BLaER1 (cell line): ENCODE data around the gene ERMARD.
A peak's percentile ranks its signal among the peaks of the same experiment; 100 is the strongest.
"Not testable (repeated sequence)": the region's sequence is repeated elsewhere in the genome, so short reads cannot be mapped to it uniquely, and the experiment has no call there.

Experiments used
- H3K27ac ChIP-seq: shearing (Covaris generic); formaldehyde crosslinking; 2 replicates; pipeline ENCODE4 v1.8.1; 2022
- H3K27me3 ChIP-seq: shearing (Covaris generic); formaldehyde crosslinking; 2 replicates; pipeline ENCODE4 v1.8.1; 2022
- H3K36me3 ChIP-seq: shearing (Covaris generic); formaldehyde crosslinking; 2 replicates; pipeline ENCODE4 v1.8.1; 2022
- H3K4me1 ChIP-seq: shearing (Covaris generic); formaldehyde crosslinking; 2 replicates; pipeline ENCODE4 v1.8.1; 2022
- H3K4me2 ChIP-seq: shearing (Covaris generic); formaldehyde crosslinking; 2 replicates; pipeline ENCODE4 v1.8.1; 2022
- H3K4me3 ChIP-seq: shearing (Covaris generic); formaldehyde crosslinking; 2 replicates; pipeline ENCODE4 v1.8.1; 2022
- H3K9ac ChIP-seq: shearing (Covaris generic); formaldehyde crosslinking; 2 replicates; pipeline ENCODE4 v1.8.1; 2022
- H3K9me3 ChIP-seq: shearing (Covaris generic); formaldehyde crosslinking; 2 replicates; pipeline ENCODE4 v1.8.1; 2022
- H4K20me1 ChIP-seq: shearing (Covaris generic); formaldehyde crosslinking; 2 replicates; pipeline ENCODE4 v1.8.1; 2022
- Cebpa-rat ChIP-seq: shearing (Covaris generic); IDR thresholded peaks from 2 replicates; pipeline ENCODE4 v1.8.1; 2022

ERMARD gene

DNA sequence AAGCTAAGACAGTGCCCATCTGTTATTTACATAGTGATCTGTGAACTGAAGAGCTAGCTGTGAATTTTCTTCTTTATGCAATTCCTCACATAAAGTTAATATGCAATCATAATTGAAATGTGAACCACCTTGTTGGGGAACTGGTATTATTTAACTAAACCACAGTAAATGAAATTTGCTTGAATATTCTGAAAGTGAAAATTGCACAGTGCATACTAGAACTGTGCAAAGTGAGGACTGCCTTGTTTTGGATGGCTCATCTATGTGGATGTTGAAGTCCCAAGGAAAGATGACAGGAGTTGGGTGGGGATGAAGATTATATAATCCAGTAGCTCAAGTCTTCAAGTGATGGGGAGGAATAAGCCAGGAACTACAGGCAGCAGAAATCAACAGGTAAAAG is 21.5 kb upstream of the ERMARD start:
- no peak overlapping the region for H3K9ac ChIP-seq
- no peaks in the 10 kb centered on the region for H3K27me3 ChIP-seq
- no peak overlapping the region for H3K4me2 ChIP-seq
- H3K27ac ChIP-seq: no peak overlapping the region
- H3K4me3 ChIP-seq: no peak overlapping the region
- H3K36me3 ChIP-seq: no peaks in the 10 kb centered on the region
- no peaks in the 10 kb centered on the region for H3K9me3 ChIP-seq
- peaks cover 17% of the 10 kb centered on the region for H3K4me1 ChIP-seq
- no peaks in the 10 kb centered on the region for H4K20me1 ChIP-seq
- no peak for TF ChIP-seq Cebpa-rat

DNA sequence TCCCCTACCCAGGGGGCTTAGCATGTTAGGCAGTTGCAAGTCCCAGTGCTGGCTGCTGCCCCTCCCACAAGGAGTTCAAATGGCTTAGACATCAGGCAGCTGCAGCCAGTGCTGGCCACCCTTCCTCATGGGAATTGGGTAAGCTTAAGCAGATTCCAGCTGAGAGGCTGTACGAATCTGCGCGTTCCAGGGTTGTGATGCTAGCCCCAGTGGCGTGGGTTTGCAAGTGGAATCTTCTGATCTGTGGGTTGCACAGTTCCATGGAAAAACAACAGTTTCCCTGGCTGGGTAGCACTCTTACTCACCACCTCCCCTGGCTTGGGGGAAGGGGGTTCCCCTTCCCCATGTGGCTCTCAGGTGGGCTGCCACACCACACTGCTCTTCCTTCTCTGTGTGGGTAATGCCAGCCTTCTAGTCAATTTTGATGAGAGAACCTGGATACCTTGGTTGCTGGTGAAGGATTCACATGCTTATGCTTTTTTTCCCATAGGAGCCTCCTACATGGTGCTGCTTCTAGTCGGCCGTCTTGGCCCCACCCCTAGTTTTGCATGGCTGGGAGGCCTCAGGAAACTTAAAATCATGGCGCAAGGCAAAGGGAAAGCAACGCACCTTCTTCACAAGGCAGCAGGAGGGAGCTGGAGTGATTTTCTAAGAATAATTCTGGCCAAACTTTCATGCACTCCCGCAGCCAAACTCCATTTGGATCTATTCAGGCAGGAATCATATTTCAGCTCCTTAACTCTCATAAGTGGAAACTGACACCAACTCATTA is 13.0 kb upstream of the ERMARD start:
- Histone ChIP-seq H3K36me3 (no peaks in the 10 kb centered on the region), H3K4me2 (no peak overlapping the region; the same call in 1 of the 2 replicates), H3K9me3 (no peaks in the 10 kb centered on the region), H3K4me3 (no peak overlapping the region), H3K9ac (no peak overlapping the region), H4K20me1 (no peaks in the 10 kb centered on the region), H3K27ac (no peak overlapping the region), H3K4me1 (peaks cover 12% of the 10 kb centered on the region), H3K27me3 (no peaks in the 10 kb centered on the region)
- no peak for TF ChIP-seq Cebpa-rat

DNA sequence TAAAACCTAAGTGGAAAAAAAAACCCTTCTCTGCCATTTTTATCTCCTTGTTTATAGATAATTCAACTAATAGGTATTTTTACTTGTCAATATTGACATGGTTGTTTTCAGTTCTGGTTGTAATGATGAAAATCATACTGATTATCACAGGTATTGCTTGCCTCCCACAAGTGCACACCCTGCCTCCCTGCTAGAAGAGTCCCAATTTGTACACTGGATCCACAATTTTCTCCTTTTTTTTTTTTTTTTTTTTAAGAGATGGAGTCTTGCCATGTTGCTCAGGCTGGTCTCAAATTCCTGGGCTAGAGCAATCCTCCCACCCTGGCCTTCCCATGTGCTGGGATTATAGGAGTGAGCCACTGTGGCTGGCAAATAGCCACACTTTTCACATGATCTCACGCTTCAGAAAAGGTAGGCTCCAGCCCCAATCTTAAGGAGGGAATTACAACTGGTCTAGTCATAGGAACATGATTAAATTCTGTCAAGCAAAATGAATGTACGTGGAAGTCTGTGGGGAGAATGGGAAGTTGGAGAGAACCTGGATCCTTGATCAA is 12.4 kb upstream of the ERMARD start:
- no peaks in the 10 kb centered on the region for H3K27me3 ChIP-seq

DNA sequence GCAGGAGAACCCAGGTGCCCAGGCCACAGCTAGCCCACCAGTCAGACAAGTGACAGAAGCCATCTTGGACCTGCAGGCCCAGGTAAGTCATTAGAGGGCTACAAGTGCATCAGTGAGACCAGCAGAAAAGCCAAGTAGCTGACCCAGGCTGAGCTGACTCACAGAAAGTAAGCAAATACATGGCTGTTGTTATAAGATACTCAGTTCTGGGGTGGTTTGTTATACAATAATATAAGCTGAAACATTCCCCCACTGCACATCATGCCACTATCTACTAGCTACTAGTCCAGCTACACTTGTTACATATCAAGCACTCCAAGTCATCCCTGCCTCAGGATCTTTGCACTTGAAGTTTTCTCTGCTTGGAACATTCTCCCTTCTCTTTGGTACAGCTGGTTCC is 10.1 kb upstream of the ERMARD start:
- Histone ChIP-seq H3K4me3 (no peak overlapping the region), H3K36me3 (no peaks in the 10 kb centered on the region), H3K27me3 (no peaks in the 10 kb centered on the region), H4K20me1 (no peaks in the 10 kb centered on the region), H3K4me1 (peaks cover 8% of the 10 kb centered on the region), H3K4me2 (no peak overlapping the region), H3K9ac (no peak overlapping the region), H3K27ac (no peak overlapping the region), H3K9me3 (peaks cover 5% of the 10 kb centered on the region; the same call in 1 of the 2 replicates)
- no peak for TF ChIP-seq Cebpa-rat

More for the DNA sequence above, 12.4 kb upstream of the ERMARD start:
- no peak for TF ChIP-seq Cebpa-rat
- Histone ChIP-seq H3K4me2 (no peak overlapping the region), H3K9ac (no peak overlapping the region), H3K4me1 (peaks cover 9% of the 10 kb centered on the region), H3K4me3 (no peak overlapping the region), H4K20me1 (no peaks in the 10 kb centered on the region), H3K36me3 (no peaks in the 10 kb centered on the region), H3K27ac (no peak overlapping the region), H3K9me3 (no peaks in the 10 kb centered on the region)

DNA sequence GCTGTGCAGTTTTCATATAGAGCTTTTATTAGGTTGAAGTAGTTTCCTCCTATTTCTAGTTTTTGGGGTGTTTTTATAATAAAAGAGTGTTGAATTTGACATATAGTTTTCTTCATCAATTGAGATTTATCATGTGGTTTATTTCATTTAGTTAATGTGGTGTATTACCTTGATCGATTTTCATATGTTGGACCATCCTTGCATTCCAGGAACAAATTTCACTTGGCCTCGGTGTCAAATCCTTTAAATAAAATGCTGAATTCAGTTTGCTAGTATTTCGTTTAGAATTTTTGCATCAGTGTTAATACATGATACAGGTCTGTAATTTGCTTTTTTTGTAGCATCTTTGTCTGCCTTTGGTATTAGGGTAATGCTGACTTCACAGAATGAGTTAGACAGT is 6.0 kb upstream of the ERMARD start:
- Histone ChIP-seq H3K9me3 (peaks cover 9% of the 10 kb centered on the region; the same call in 1 of the 2 replicates), H3K36me3 (0 out of 2 replicates have a peak, but pooled peaks cover 3% of the 10 kb centered on the region), H3K4me3 (no peak overlapping the region), H3K27ac (no peak overlapping the region), H3K4me2 (no peak overlapping the region), H3K9ac (no peak overlapping the region), H3K4me1 (peaks cover 10% of the 10 kb centered on the region), H4K20me1 (no peaks in the 10 kb centered on the region), H3K27me3 (no peaks in the 10 kb centered on the region)
- no peak for TF ChIP-seq Cebpa-rat

DNA sequence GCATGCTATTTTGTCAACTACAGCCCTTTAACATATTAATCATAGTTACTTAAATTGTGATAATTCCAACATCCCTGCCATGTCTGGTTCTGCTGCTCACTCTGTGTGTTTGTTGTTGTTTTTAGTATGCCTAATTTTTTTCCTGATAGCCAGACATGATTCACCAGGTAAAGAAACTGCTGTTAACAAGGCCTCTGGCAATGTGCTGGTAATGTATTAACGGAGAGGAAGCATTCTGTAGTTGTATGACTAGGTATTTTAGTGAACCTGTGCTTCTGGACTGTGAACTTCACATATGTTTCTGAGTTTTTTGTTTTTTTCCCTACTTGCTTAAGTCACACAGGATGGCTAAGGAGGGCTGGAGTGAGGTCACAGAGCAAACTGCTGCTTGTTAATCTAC is 4.9 kb upstream of the ERMARD start:
- no peak for TF ChIP-seq Cebpa-rat
- Histone ChIP-seq H3K27me3 (no peaks in the 10 kb centered on the region), H3K9me3 (peaks cover 9% of the 10 kb centered on the region; the same call in 1 of the 2 replicates), H3K27ac (no peak overlapping the region), H4K20me1 (no peaks in the 10 kb centered on the region), H3K4me2 (no peak overlapping the region), H3K4me3 (no peak overlapping the region), H3K4me1 (peaks cover 14% of the 10 kb centered on the region), H3K36me3 (0 out of 2 replicates have a peak, but pooled peaks cover 3% of the 10 kb centered on the region), H3K9ac (no peak overlapping the region)

DNA sequence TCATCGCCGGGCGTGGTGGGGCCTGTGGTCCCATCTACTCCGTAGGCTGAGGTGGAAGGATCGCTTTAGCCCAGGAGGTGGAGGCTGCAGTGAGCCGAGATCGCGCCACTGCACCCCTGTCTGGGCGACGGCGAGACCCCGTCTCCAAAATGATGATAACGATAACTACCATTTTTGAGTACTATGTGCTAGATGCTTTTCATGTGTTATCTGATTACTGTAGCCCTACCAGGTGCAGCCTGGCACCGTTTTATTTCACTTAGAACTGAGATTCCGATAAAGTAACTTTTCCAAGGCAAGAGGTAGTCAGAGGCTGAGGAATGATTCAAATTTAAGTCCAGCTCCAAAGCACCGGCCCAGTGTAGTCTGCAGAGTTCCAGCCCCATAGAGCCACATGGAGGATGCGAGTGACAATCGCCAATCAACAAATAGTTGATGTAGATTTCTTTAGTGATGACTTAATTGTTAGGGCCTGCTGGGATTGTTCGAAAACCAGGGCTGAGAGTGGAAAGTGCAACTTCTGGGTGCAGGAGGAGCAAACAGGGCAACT is 727 bp downstream of the ERMARD start:
- peak overlapping the region; percentile 96 for H3K27ac ChIP-seq
- H3K4me3 ChIP-seq: peak overlapping the region; percentile 86
- H3K9ac ChIP-seq: peak overlapping the region; percentile 95
- no peak for TF ChIP-seq Cebpa-rat
- H3K27me3 ChIP-seq: no peaks in the 10 kb centered on the region
- H3K4me1 ChIP-seq: peaks cover 25% of the 10 kb centered on the region
- H3K9me3 ChIP-seq: no peaks in the 10 kb centered on the region
- peak overlapping the region; percentile 73 for H3K4me2 ChIP-seq
- no peaks in the 10 kb centered on the region for H4K20me1 ChIP-seq
- H3K36me3 ChIP-seq: peaks cover 18% of the 10 kb centered on the region

DNA sequence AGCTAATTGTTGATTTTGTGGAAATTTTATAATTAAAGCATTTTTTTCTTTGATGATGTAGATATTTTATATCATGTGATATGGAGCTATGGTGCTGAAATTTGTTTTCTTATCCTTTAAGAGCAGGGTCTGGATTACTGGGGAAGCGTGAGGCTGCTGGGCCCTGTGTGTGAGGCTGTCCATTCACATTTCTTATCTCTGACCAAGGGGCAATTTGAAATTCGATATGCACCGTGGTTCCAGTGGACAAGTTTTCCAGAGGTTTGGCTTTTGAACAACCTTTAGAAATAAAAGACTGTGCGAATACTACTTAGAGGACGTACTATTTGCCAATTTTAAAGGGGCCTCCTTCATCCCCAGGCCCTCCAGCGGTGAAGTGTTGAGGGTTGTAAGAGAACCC is 3.7 kb downstream of the ERMARD start:
- no peaks in the 10 kb centered on the region for H3K9me3 ChIP-seq
- no peaks in the 10 kb centered on the region for H3K27me3 ChIP-seq
- no peak overlapping the region for H3K27ac ChIP-seq
- H3K4me2 ChIP-seq: no peak overlapping the region
- no peak overlapping the region for H3K4me3 ChIP-seq
- H3K4me1 ChIP-seq: peaks cover 17% of the 10 kb centered on the region
- peaks cover 44% of the 10 kb centered on the region for H3K36me3 ChIP-seq
- TF ChIP-seq Cebpa-rat: no peak
- H3K9ac ChIP-seq: no peak overlapping the region
- H4K20me1 ChIP-seq: no peaks in the 10 kb centered on the region

DNA sequence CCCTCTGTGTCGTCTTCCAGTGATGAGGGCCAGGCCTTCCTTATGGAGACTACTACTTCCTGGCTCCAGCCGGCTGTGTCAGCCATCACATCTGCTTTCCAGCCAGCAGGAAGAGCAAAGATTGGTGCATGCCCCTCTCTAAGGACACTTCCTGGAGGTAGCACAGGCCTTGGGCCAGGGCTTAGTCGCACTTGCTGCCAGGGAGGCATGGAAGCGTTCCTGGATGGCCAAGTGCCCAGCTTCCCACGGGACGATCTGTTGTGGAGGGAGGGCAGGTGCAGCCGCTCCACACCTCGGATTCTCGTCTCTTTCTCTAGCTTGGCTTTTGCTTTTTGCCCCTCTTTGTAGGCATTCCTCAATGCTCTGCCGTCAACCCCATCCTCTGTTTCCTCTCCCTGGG is 11.9 kb downstream of the ERMARD start:
- no peaks in the 10 kb centered on the region for H3K4me1 ChIP-seq
- no peaks in the 10 kb centered on the region for H3K27me3 ChIP-seq
- no peaks in the 10 kb centered on the region for H4K20me1 ChIP-seq
- H3K27ac ChIP-seq: no peak overlapping the region
- H3K9me3 ChIP-seq: no peaks in the 10 kb centered on the region
- H3K36me3 ChIP-seq: peaks cover 96% of the 10 kb centered on the region
- H3K4me2 ChIP-seq: no peak overlapping the region
- no peak for TF ChIP-seq Cebpa-rat
- H3K9ac ChIP-seq: no peak overlapping the region
- no peak overlapping the region for H3K4me3 ChIP-seq

DNA sequence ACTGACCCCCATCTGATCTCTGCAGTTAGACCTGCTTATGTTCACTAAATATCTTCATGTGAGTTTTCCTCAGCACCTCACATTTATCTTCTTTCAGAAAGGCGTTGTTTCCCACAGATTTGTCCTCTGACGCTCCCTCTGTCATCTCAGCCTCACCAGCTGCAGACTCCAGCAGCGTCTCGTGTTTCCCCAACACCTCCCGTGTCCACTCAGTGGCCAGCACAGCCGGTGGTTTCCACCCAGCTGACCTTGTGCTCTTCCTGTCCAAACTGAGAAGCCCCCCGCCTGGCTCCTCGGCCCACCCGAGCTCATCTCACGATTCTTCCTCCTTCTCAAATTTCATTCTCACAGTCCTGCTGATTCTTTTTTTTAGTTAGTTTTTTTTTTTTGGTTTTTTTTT is 12.5 kb downstream of the ERMARD start:
- Histone ChIP-seq H3K9me3 (no peaks in the 10 kb centered on the region), H3K27me3 (no peaks in the 10 kb centered on the region), H3K4me2 (no peak overlapping the region), H3K4me1 (no peaks in the 10 kb centered on the region), H4K20me1 (no peaks in the 10 kb centered on the region), H3K36me3 (peaks cover 96% of the 10 kb centered on the region), H3K27ac (no peak overlapping the region), H3K4me3 (no peak overlapping the region), H3K9ac (no peak overlapping the region)
- no peak for TF ChIP-seq Cebpa-rat

DNA sequence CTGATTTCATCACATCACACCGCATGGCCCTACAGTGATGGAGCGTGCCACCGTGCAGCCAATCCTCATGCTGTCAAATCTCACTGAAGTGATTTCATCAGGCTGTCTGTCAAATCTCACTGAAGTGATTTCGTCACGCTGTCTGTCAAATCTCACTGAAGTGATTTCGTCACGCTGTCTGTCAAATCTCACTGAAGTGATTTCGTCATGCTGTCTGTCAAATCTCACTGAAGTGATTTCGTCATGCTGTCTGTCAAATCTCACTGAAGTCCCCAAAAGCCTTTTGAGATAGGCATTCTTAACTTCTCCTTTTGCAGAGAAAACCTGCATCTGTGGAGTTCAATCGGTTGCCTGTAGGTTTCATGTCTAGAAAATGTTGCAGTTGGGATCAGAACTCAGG is 14.4 kb downstream of the ERMARD start:
- not testable (repeated sequence) for H3K4me2 ChIP-seq

More for the DNA sequence above, 14.4 kb downstream of the ERMARD start:
- not testable (repeated sequence) for H3K4me1 ChIP-seq, H4K20me1 ChIP-seq, H3K27me3 ChIP-seq, H3K27ac ChIP-seq, H3K9me3 ChIP-seq, H3K4me3 ChIP-seq, H3K9ac ChIP-seq
- peaks cover 84% of the 10 kb centered on the region for H3K36me3 ChIP-seq
